K562 (cell line): ENCODE data around the gene FKBP2. TPM values are rescaled to one million over a fixed set of nuclear protein-coding genes. Genes with fewer than 3 reads are reported as not detected.

Source experiments
- ATAC-seq: fragments of 200-7000 bp; cut with Tn5 transposase; 3 replicates; pipeline ENCODE4 v1.9.1; 2020; ENCODE audit warnings: moderate library complexity
- BruUV-seq: library from RNA; stranded (reverse); fragments of 400-500 nt; replicated peaks from 2 replicates; lab custom pipeline; 2021; lab: Mats Ljungman, UMichigan
- CTCF ChIA-PET: fragments of 300-600 bp; formaldehyde crosslinking; extraction: SDS; loops from one replicate; lab custom pipeline; 2021; ENCODE audit warnings: low intra/inter-chr PET ratio; lab: Yijun Ruan, JAX
- POLR2A ChIA-PET: fragments of 300-600, 350-650 bp; sonication (Branson Sonifier 250); formaldehyde crosslinking; extraction: SDS; loops from one replicate; lab custom pipeline; 2021; ENCODE audit warnings: antibody characterized with exemption, inconsistent platforms; lab: Yijun Ruan, JAX
- DNase-seq, 4 experiments: peaks; one replicate each; pipeline versions ENCODE4 v3.0.0 to v3.0.0-alpha.2; 2011 to 2018; ENCODE audit warnings: low spot score in 3 of 4, mixed read lengths in 3 of 4; ENCODE audit errors: extremely low read depth in 1 of 4
- FAIRE-seq: peaks from 2 replicates; lab custom pipeline; 2011; peaks lifted over from hg19 to GRCh38; lab: Jason Lieb, UNC
- H2AFZ ChIP-seq: 2 replicates; pipeline ENCODE4 v1.6.0; 2011; ENCODE audit warnings: low read depth, low read length, control low read depth, inconsistent platforms
- H3K27ac ChIP-seq: fragments of 200-600 bp; 3 replicates; pipeline ENCODE4 v1.8.0; 2011; ENCODE audit warnings: low read depth, mild to moderate bottlenecking, control low read depth, inconsistent platforms, low read length, moderate library complexity, mixed read lengths; ENCODE audit errors: extremely low read depth
- H3K27me3 ChIP-seq, 2 experiments: fragments of 300-600 bp in 1 of 2; 2 replicates in 1 of 2; 3 replicates in 1 of 2; pipeline versions ENCODE4 v1.6.0 to v1.8.0; 2011; ENCODE audit warnings: inconsistent platforms in 2 of 2, low read length in 2 of 2, mild to moderate bottlenecking in 1 of 2, mixed read lengths in 1 of 2, moderate library complexity in 1 of 2; ENCODE audit not compliant: control insufficient read depth in 2 of 2, insufficient read depth in 2 of 2
- H3K36me3 ChIP-seq: fragments of 300-600 bp; 3 replicates; pipeline ENCODE4 v1.8.0; 2011; ENCODE audit warnings: mild to moderate bottlenecking, low read length, inconsistent platforms; ENCODE audit not compliant: control insufficient read depth, insufficient read depth
- H3K4me1 ChIP-seq, 2 experiments: fragments of 200-600 bp in 1 of 2; replicated peaks in 1 of 2; 2 replicates in 1 of 2; 3 replicates in 1 of 2; pipeline versions ENCODE4 v1.5.1 to v1.8.0; 2011; ENCODE audit warnings: inconsistent platforms in 2 of 2, low read length in 2 of 2, mild to moderate bottlenecking in 1 of 2, mixed read lengths in 1 of 2, moderate library complexity in 1 of 2; ENCODE audit not compliant: control insufficient read depth in 2 of 2, insufficient read depth in 2 of 2
- H3K4me2 ChIP-seq: 2 replicates; pipeline ENCODE4 v1.6.1; 2011; ENCODE audit warnings: low read length, control low read depth, inconsistent platforms, mixed read lengths; ENCODE audit not compliant: insufficient read depth
- H3K4me3 ChIP-seq: fragments of 200-600 bp; sonication (generic), shearing (Covaris generic); 2 replicates; pipeline ENCODE4 v1.5.1; 2016; ENCODE audit warnings: control low read depth, inconsistent platforms
- H3K79me2 ChIP-seq: fragments of 200-600 bp; 3 replicates; pipeline ENCODE4 v1.8.0; 2011; ENCODE audit warnings: low read length, inconsistent platforms; ENCODE audit not compliant: control insufficient read depth, insufficient read depth
- H3K9ac ChIP-seq, 2 experiments: 2 replicates each; pipeline versions ENCODE4 v1.6.0 to v1.6.1; 2011; ENCODE audit warnings: low read depth in 2 of 2, low read length in 2 of 2, control low read depth in 1 of 2, inconsistent platforms in 1 of 2, mild to moderate bottlenecking in 1 of 2, mixed read lengths in 1 of 2; ENCODE audit not compliant: insufficient read depth in 1 of 2
- H3K9me1 ChIP-seq: one replicate; pipeline ENCODE4 v1.6.0; 2011; ENCODE audit warnings: inconsistent platforms, mild to moderate bottlenecking, low read length, moderate library complexity; ENCODE audit not compliant: control insufficient read depth, insufficient read depth
- H3K9me3 ChIP-seq: replicated peaks from 2 replicates; pipeline ENCODE4 v1.5.1; 2011; ENCODE audit warnings: low read depth, low read length, inconsistent platforms; ENCODE audit not compliant: control insufficient read depth, insufficient read depth
- H4K20me1 ChIP-seq: replicated peaks from 2 replicates; pipeline ENCODE4 v1.6.1; 2011; ENCODE audit warnings: low read length, inconsistent platforms, mixed read lengths; ENCODE audit not compliant: control insufficient read depth, insufficient read depth
- BCOR ChIP-seq: fragments of 450-650 bp; IDR thresholded peaks from 2 replicates; pipeline ENCODE4 v1.6.1; 2016
- CHAMP1 ChIP-seq: fragments of 450-650 bp; IDR thresholded peaks from 2 replicates; pipeline ENCODE4 v1.6.1; 2016; ENCODE audit warnings: mild to moderate bottlenecking
- FOXA3 ChIP-seq, 2 experiments: fragments of 450-650 bp in 1 of 2; sonication (generic) in 1 of 2; formaldehyde crosslinking; IDR thresholded peaks in 1 of 2; conservative IDR thresholded peaks in 1 of 2; 2 replicates each; pipeline versions ENCODE4 v1.4.0 to v1.8.0; 2020 to 2022; ENCODE audit warnings: mild to moderate bottlenecking in 2 of 2, missing genetic modification reagents in 1 of 2
- HDAC2 ChIP-seq: fragments of 450-650 bp; IDR thresholded peaks from 2 replicates; pipeline ENCODE4 v1.6.1; 2016; ENCODE audit warnings: mild to moderate bottlenecking
- HNRNPL ChIP-seq: fragments of 200-400 bp; formaldehyde crosslinking; IDR thresholded peaks from 2 replicates; pipeline ENCODE4 v1.6.1; 2017; ENCODE audit warnings: low read depth, mild to moderate bottlenecking, low read length
- JUN ChIP-seq, 2 experiments: sonication (generic) in 1 of 2; formaldehyde crosslinking in 1 of 2; IDR thresholded peaks; 2 replicates each; pipeline versions ENCODE4 v1.6.1 to v1.8.0; 2012 to 2022; ENCODE audit warnings: borderline replicate concordance in 2 of 2, mild to moderate bottlenecking in 2 of 2, improper control_type of control experiment in 1 of 2, low read depth in 1 of 2, low read length in 1 of 2, missing genetic modification reagents in 1 of 2
- KDM1A ChIP-seq, 2 experiments: fragments of 450-650 bp; IDR thresholded peaks; 2 replicates each; pipeline ENCODE4 v1.6.1; 2016; ENCODE audit warnings: mild to moderate bottlenecking in 2 of 2
- KLF10 ChIP-seq: fragments of 250-450 bp; sonication (Bioruptor Pico); IDR thresholded peaks from 2 replicates; pipeline ENCODE4 v1.6.1; 2021; ENCODE audit warnings: matching md5 sums
- MCM7 ChIP-seq, 2 experiments: fragments of 450-650 bp; IDR thresholded peaks; 2 replicates each; pipeline ENCODE4 v1.6.1; 2016 to 2018
- NR4A1 ChIP-seq, 2 experiments: fragments of 250-450 bp in 1 of 2; fragments of 450-650 bp in 1 of 2; sonication (Bioruptor Pico) in 1 of 2; IDR thresholded peaks; 2 replicates each; pipeline versions ENCODE4 v1.4.0 to v1.6.1; 2016 to 2020; ENCODE audit warnings: mild to moderate bottlenecking in 2 of 2, missing compliant biosample characterization in 1 of 2, missing genetic modification characterization in 1 of 2, moderate library complexity in 1 of 2
- NRF1 ChIP-seq, 2 experiments: fragments of 450-650 bp; IDR thresholded peaks in 1 of 2; conservative IDR thresholded peaks in 1 of 2; 2 replicates each; pipeline ENCODE4 v1.6.1; 2014; ENCODE audit warnings: mild to moderate bottlenecking in 2 of 2
- PHF20 ChIP-seq: fragments of 450-650 bp; IDR thresholded peaks from 2 replicates; pipeline ENCODE4 v1.6.1; 2018; ENCODE audit not compliant: partially characterized antibody
- PKNOX1 ChIP-seq: fragments of 450-650 bp; IDR thresholded peaks from 2 replicates; pipeline ENCODE4 v1.6.1; 2016
- POLR2G ChIP-seq: fragments of 200-400 bp; formaldehyde crosslinking; IDR thresholded peaks from 2 replicates; pipeline ENCODE4 v1.6.1; 2017; ENCODE audit warnings: low read depth, mild to moderate bottlenecking, antibody characterized with exemption, low read length, moderate library complexity
- RBFOX2 ChIP-seq: fragments of 200-400 bp; formaldehyde crosslinking; IDR thresholded peaks from 2 replicates; pipeline ENCODE4 v1.6.1; 2017; ENCODE audit warnings: low read depth, mild to moderate bottlenecking, low read length, moderate library complexity
- RBM25 ChIP-seq: fragments of 200-400 bp; formaldehyde crosslinking; IDR thresholded peaks from 2 replicates; pipeline ENCODE4 v1.6.1; 2018; ENCODE audit warnings: low read length, low read depth, moderate library complexity; ENCODE audit not compliant: severe bottlenecking
- SMARCA5 ChIP-seq: fragments of 450-650 bp; IDR thresholded peaks from 2 replicates; pipeline ENCODE4 v1.6.1; 2016
- ZNF121 ChIP-seq: sonication (generic); formaldehyde crosslinking; conservative IDR thresholded peaks from 2 replicates; pipeline ENCODE4 v1.8.0; 2022; ENCODE audit warnings: missing genetic modification reagents
- ZNF124 ChIP-seq: sonication (generic); formaldehyde crosslinking; IDR thresholded peaks from 2 replicates; pipeline ENCODE4 v1.8.1; 2022; ENCODE audit warnings: missing genetic modification reagents
- ZNF212 ChIP-seq: fragments of 450-650 bp; formaldehyde crosslinking; IDR thresholded peaks from 2 replicates; pipeline ENCODE4 v1.4.0; 2020; ENCODE audit warnings: mild to moderate bottlenecking
- WGBS: fragments of 100-300 bp; shearing (Covaris generic); methylation state at CpG from one replicate; pipeline ENCODE4 v1.1.6; 2016; ENCODE audit warnings: low coverage, mixed read lengths; ENCODE audit not compliant: insufficient coverage; ENCODE audit errors: missing lambda C conversion rate; 5-methylcytosine and 5-hydroxymethylcytosine counted together
- in situ Hi-C: fragments of 300-500 bp; cut with MboI; formaldehyde crosslinking; loops from 4 replicates; pipeline ENCODE4 v1.15.0; 2018; ENCODE audit warnings: inconsistent platforms, mixed read lengths
- intact Hi-C: fragments of 100-400 bp; cut with micrococcal nuclease; formaldehyde crosslinking; loops from 2 replicates; pipeline ENCODE4 v1.14.2; 2022
- polyA plus RNA-seq, 8 experiments: library from polyadenylated mRNA; depleted of rRNA in 4 of 8; stranded (reverse) in 5 of 8; unstranded in 3 of 8; fragments of >200 nt; fragmentation: Nextera tagmentation in 2 of 8; fragmentation: Illumina TruSeq in 1 of 8; extraction: Ambion mirVana in 2 of 8; extraction: Trizol in 1 of 8; gene quantifications; 2 replicates each; pipeline versions ENCODE4 v1.2.1 to v1.2.3, GENCODE V29; 2011 to 2014; ENCODE audit warnings: inconsistent platforms in 1 of 8, missing spikeins in 1 of 8
- total RNA-seq, 7 experiments: library from RNA; depleted of rRNA in 6 of 7; stranded (reverse); fragments of >200 nt in 6 of 7; fragmentation: Illumina TruSeq in 2 of 7; extraction: Trizol in 2 of 7; gene quantifications; 2 replicates each; pipeline versions ENCODE4 v1.2.1 to v1.2.3, GENCODE V29; 2011 to 2021; ENCODE audit warnings: low replicate concordance in 1 of 7

FKBP2 gene
- total and polyA plus RNA-seq, 9 of the 15 experiments (the other 6 are each of a cell fraction or from before 2014, with no cell fraction given) = 3.5 to 151 (median 58.1) TPM

GRCh38 chr11:64235437-64236161 lies 5.3 kb upstream of the FKBP2 start:
- BruUV-seq = TSS peak; percentile 34
- in situ Hi-C loops = no loop called here
- TF ChIP-seq ZNF124 (CRISPR knock-in tag) (no peak), ZNF212 (no peak), PKNOX1 (0 out of 2 replicates have a peak, but pooled peaks have one; percentile 12), RBM25 (peak; percentile 93), HNRNPL (peak; percentile 78; the same call in 1 of the 2 replicates), KLF10 (CRISPR knock-in tag) (no peak), BCOR (peak; percentile 96), ZNF121 (CRISPR knock-in tag) (peak; percentile 59), FOXA3 (CRISPR knock-in tag; conservative IDR thresholded peaks at IDR 0.05 in 1 of 2, IDR thresholded peaks at IDR 0.05 in 1 of 2) (no peak), MCM7 (IDR thresholded peaks at IDR 0.05) (no peak), NRF1 (conservative IDR thresholded peaks at IDR 0.05 in 1 of 2, IDR thresholded peaks at IDR 0.05 in 1 of 2) (no peak), POLR2G (peak; percentile 41; the same call in 1 of the 2 replicates), NR4A1 (CRISPR knock-in tag; IDR thresholded peaks at IDR 0.05) (no peak), NR4A1 (tag; IDR thresholded peaks at IDR 0.05) (no peak), HDAC2 (peak; percentile 37; the same call in 1 of the 2 replicates), RBFOX2 (0 out of 2 replicates have a peak, but pooled peaks have one; percentile 15), JUN (IDR thresholded peaks at IDR 0.05; ENCODE audit: borderline replicate concordance, low read depth, low read length) (no peak), JUN (CRISPR knock-in tag; IDR thresholded peaks at IDR 0.05; ENCODE audit: borderline replicate concordance) (no peak), CHAMP1 (no peak), SMARCA5 (peak; percentile 87), KDM1A (IDR thresholded peaks at IDR 0.05) (peak in 1 of 2 experiments; percentile 91; a peak in 3 of 4 replicates), PHF20 (peak; percentile 19)

More at GRCh38 chr11:64235437-64236161, 5.3 kb upstream of the FKBP2 start:
- Histone ChIP-seq H3K4me2 (peak overlapping the region; percentile 88), H3K27ac (no peak overlapping the region; the same call in 2 of the 3 replicates), H3K9ac (peak overlapping the region; percentile 38 to 91), H3K36me3 (peaks cover 43% of the 10 kb centered on the region; the same call in 2 of the 3 replicates), H3K27me3 (no peaks in the 10 kb centered on the region), H4K20me1 (no peaks in the 10 kb centered on the region), H3K9me3 (no peaks in the 10 kb centered on the region), H3K4me1 (peaks cover 38 to 66% of the 10 kb centered on the region in 2 experiments), H3K9me1 (no peaks in the 10 kb centered on the region), H3K4me3 (peak overlapping the region; percentile 71), H3K79me2 (peaks cover 44% of the 10 kb centered on the region), H2AFZ (no peak overlapping the region)
- FAIRE-seq = no peak
- ATAC-seq = no peak
- CTCF ChIA-PET = no interaction called here
- 91% methylated on average over 10 of the region's 12 CpGs for WGBS
- POLR2A ChIA-PET = interaction anchor here (1.0 to 1.6 kb wide), 3 partner anchors 10 to 36 kb away, joined by 3 to 4 read pairs (median 3); partner anchors contain the start of genes NUDT22, PPP1R14B and TRPT1
- intact Hi-C loops = no loop called here
- DNase-seq = no peak
